HG02981 (cell line): ENCODE results near the gene COQ8A.

Experiments
- ATAC-seq: cut with Tn5 transposase; IDR thresholded peaks from one replicate; pipeline ENCODE4 v1.9.1; 2021; ENCODE audit warnings: mild to moderate bottlenecking, moderate library complexity; ENCODE audit not compliant: unreplicated experiment

COQ8A gene

DNA sequence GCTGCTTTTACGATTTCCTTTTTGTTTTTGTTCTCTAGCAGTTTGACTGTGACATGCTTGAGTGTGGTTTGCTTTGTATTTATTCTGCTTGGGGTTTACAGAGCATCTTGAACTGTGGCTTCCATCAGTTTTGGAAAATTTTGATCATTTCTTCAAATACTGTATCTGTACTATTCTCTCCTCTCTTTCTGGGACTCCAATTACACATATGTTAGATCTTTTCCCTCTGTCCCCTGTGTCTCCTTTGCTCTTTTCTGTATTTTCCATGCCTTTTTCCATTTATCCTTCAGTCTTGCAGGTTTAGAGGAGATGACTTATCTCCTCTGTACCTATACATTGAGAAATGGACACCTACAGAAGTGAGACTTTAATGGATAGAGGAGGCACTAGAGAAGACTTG, 31.7 kb downstream of the COQ8A start:
- no peak for ATAC-seq

DNA sequence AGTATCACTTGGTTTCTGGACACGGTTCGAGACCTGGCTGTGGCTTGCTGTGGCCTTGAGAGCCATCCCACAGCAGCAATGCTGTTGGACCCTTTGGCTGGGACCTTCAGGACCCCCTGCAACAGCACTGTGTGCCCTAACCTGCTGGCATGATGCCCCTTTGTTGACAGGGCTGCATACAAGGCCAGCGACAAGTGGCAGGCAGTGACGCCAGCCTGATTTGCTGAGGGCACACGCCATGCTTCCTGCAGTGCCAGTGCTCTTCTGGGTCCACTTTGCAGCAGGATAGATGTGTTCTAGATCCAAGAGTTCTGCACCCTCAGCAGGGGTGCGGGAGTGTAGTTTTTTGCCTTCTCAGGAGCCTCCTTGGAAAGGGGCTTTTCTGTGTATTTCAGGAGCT, 32.8 kb downstream of the COQ8A start:
- no peak for ATAC-seq

DNA sequence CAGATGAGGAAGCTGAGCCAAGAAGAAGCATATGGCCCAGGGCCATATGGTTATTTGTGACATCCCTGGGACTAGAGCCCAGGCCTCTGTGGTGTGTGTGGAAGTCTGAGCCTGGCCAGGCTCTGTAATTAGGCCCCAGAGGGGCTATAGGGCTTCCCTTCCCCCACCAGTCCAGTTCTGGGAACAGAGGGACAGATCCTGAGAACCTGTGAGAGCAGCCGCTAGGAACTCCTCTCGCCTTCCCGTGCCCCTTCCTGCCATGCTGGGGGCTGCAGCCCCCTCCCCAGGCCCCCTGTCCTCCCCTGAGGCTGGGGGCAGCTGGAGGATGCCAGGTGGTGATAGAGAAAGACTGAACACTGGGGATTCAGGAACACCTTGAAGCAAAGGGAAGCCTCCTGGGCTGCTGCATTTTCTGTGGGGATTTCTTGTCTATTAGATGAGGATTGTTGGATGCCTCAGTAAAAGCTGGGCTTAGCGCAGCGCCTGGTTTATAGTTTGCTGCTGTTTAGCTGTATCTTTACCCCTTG, 33.3 kb downstream of the COQ8A start:
- no peak for ATAC-seq

GRCh38 chr1:226973898-226974543, 33.9 kb downstream of the COQ8A start:
- no peak for ATAC-seq

DNA sequence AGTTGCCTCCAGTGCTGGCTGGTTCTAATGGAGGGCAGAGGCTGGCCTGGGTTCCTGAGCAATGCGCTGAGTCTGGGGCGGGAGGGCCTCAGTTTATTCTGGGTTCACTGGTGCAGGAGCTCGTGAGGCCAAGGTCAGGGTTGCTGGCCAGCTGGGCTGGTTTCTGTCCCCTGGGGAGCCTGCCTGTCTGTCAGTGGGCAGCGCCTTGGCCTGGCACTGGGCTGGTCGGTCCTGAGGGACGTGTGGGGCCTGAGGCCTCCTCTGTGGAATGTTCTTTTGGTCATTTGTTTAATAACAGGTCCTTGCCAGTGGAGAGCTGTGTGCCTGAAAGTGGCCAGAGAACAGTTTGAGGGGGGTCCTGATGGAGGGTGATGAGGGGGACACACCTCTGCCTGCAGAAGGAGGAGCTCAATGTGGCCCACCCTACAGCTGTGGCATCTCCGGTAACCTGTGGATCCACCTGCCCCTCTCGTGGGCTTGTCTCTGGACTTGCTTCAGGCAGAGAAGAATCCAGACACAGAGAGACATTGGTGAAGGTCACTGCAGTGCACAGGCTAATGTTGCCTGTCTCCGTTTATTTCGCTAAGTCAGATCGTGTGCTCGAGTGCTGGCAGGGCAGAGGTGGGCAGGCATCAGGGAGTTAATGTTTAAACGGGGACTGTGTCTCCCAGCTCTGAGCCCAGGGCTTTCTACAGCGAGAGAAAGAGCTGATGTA, 34.6 kb downstream of the COQ8A start:
- no peak for ATAC-seq

DNA sequence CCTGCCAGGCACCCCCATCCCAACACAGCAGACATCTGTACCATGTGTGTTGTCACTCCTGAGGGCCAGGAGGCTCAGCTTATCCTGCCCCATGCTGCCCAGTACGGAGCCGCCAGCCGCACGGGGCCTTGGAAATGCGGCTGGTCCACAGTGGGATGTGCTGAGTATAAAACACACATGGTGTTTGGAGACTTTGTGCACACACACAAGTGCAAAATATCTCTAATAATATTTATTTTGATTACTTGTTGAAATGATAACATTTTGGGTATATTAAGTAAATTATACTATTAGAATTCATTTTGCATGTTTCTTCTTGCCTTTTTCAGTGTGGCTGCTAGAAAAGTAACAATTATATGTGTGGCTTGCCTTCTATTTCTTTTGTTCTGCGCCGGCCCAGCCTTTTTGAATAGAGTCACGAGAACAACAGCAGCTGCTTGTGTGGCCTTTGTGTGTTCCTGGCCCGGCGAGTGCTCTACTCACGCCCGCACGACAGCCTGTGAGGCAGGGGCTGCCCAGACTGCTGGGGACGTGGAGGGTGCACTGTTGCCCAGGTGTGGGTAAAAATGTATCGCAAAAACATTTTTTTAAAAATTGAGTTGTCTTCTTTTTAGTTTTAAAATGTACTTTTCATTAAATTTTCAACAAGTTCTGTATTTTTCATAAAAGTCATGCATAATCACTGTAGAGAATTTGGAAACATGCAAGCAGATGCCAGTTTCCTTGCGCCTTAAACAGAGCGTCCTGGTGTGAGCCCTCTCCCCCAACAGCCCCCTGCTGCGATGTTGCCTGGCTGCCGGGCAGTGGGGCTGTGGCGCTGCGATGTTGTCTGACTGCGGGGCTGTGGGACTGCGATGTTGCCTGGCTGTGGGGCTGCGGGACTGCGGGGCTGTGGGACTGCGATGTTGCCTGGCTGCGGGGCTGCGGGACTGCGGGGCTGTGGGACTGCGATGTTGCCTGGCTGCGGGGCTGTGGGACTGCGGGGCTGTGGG, 35.5 kb downstream of the COQ8A start:
- ATAC-seq, result no peak

- ATAC-seq, result no peak
These were observed 36.3 kb downstream of the COQ8A start for GRCh38 chr1:226976276-226976977.

DNA sequence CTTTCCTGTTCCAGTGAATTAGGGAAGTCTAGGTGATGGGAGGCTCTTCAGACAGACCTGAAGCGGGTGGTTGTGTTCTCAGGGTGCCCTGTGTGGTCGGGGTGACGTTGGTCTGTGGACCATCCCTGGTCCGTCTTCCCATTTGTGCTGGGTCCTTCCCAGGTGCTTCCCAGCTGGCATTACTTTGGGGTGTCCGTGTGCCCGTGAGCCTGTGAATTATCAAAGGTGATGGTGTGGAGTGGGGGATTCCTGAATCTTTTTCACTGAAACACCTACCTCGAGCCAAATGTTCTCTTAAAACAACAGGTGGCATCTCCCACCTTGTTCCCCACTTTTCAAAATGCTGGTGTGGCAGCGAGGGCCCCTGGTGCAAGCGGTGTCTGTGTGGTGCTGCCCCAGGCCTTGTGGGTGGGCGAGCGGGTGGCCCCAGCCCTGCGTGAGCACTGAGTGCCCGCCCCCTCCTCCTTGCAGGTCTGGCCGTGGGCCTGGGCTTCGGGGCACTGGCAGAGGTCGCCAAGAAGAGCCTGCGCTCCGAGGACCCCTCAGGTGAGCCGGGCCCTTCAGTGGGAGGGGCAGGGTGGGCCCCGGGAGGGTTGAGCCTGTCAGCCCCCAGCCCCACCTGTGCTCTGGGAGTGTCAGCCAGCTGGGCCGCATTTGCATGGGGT, 37.0 kb downstream of the COQ8A start:
- no peak for ATAC-seq

GRCh38 chr1:226977643-226978431, 37.7 kb downstream of the COQ8A start:
- no peak for ATAC-seq

DNA sequence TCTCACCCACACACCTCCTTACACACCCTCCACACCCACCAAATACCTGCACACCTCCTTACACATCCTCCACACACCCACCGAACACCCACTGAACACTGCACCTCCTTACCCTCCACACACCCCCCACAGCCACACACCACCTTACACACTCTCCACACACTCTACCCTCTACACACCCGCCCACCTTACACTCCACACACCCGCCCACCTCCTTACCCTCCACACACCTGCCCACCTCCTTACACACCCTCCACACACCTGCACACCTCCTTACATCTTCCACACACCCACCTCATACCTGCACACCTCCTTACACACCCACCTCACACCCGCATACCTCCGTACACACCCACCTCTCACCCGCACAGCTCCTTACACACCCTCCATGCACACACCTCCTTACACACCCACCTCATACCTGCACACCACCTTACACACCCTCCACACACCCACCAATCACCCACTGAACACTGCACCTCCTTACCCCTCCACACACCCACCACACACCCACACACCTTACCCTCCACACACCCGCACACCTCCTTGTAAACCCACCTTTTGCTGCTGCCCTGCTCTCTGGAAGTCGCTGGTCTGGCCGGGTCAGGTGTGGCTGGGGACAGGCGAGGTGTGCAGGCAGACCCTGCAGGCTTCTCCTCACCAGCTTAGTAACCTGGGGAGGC, 38.5 kb downstream of the COQ8A start:
- ATAC-seq, result no peak

- no peak for ATAC-seq
These were observed 39.0 kb downstream of the COQ8A start for GRCh38 chr1:226979115-226979516.

DNA sequence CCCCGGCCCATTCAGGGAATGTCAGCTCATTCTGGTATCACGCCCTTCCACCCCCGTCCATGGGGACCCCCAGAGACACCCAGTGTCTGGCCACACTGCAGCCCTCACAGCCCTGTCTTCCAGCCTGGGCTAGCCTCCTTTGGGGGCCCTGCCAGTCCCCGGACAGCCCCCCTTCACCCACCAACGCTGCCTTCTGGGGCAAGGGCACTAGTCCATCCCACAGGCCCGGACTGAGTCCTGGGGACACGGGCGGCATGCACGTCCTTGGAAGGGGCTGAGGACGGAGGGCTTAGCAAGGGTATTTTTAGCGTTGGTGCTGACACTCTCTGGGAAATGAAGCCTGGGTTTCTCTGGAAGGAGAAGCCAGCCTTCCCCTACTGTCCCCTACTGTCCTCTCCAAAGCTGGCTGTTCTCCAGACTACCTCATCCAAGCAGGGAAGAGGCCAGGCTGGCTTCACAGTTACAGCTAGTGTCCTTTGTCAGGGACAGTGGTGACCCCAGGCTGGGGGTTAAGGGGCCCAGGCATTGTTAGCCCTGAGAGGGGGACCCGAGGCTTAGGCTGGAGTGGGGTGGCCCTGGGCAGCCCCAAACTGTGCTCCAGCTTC, 39.5 kb downstream of the COQ8A start:
- ATAC-seq, result no peak

DNA sequence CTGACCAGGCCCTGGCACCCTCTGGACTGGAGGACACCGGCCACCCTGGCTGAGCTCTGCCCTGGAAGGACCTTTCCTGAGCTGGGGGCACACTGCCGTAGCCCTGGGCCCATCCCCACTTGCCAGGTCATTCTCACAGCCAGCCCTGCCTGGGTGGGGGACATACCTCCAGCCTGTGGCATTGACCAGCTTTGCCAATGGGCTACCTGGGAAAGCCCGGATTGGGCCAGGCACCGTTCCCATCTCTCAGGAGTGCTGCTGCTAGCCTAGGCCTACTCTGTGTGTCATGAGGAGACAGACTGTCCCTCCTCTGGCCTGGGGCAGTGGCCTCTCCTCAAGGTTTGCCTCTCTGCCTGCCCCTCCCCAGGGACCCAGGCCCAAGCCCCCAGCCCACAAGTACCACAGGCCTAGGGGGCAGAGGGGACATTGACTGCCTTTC, 40.0 kb downstream of the COQ8A start:
- no peak for ATAC-seq

DNA sequence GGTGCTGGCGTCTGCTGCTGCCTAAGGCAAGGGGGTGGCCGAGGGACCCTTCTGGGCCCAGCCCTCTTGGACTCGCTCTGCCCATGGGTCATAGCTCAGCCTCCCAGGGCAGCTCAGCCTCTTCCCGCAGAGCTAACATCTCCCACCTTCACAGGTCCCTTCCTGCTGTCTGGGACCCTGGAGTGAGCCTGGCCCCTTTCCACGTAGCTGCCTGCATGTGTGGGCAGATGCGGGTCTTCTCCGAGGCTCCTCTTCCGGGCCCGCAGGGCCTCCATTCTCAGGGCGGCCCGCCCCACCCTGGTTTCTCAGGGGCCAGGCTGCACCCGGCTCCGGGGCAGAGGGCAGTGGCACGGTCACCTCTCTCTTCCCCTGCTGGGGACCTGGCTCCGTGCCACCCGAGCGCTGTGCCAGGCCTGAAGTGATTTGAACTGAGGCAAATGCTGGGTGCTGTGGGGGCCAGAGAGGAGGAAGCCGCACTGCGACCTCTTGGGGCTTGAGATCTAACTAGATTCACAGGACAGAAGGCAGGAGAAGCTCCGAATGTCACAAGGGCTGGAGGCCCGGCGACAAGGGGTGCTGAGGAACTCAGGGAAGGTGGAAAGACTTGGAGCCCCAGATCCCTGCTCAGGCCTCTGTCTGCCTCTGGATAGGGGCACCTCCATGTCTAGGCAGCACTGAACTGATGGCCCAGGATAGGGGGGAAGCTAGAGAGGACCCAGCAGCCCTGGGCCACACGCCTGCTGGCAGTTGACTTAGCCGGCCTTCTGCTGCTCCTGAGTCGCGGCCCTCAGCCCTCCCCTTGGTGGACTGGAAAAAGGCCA, 40.7 kb downstream of the COQ8A start:
- ATAC-seq, result no peak

DNA sequence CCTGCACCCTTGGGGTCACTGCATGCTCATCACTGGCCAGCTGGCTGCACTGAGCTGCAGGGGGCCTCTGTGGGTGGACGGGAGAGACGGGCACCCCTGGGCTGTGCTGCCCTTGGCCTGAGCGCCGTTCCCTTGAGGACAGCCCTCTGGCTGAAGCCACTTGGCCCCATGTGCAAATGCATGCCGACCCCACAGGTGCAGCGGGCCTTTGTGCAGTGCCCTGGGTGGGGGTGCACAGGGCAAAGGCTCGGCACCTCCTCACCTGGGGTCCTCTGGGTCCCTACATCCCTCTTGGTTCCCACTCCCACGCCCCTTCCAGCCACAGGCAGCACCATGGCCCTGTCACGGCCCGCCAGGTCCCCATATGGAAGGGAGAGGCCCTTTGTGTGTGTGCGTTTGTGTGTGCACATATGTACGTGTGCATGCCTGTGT, 41.3 kb downstream of the COQ8A start:
- no peak for ATAC-seq

DNA sequence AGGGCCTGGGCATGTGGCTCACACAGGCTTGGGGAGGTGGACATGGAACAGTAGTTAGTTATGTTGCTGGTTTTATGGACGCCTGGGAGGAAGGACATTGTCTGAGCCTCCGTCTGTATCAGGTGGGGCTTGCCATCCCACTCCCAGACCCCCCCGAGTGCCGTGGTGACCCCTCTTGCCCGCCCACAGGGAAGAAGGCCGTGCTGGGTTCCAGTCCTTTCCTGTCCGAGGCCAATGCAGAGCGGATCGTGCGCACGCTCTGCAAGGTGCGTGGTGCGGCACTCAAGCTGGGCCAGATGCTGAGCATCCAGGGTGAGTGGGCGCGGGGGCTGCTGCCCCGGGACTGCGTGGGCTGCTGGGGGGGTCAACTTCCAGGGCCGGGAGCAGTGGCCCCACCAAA, 41.7 kb downstream of the COQ8A start:
- ATAC-seq, result no peak

GRCh38 chr1:226982451-226983177, 42.5 kb downstream of the COQ8A start:
- ATAC-seq, result no peak
